GM18907 (cell line): ENCODE results near the gene TBCB.
A peak's percentile ranks its signal among the peaks of the same experiment; 100 is the strongest.
"Not testable (repeated sequence)": the region's sequence is repeated elsewhere in the genome, so short reads cannot be mapped to it uniquely, and the experiment has no call there.

ENCODE experiments used
- ATAC-seq: cut with Tn5 transposase; IDR thresholded peaks from one replicate; pipeline ENCODE4 v1.9.1; 2021; ENCODE audit warnings: mild to moderate bottlenecking, moderate library complexity; ENCODE audit not compliant: unreplicated experiment

TBCB gene

DNA sequence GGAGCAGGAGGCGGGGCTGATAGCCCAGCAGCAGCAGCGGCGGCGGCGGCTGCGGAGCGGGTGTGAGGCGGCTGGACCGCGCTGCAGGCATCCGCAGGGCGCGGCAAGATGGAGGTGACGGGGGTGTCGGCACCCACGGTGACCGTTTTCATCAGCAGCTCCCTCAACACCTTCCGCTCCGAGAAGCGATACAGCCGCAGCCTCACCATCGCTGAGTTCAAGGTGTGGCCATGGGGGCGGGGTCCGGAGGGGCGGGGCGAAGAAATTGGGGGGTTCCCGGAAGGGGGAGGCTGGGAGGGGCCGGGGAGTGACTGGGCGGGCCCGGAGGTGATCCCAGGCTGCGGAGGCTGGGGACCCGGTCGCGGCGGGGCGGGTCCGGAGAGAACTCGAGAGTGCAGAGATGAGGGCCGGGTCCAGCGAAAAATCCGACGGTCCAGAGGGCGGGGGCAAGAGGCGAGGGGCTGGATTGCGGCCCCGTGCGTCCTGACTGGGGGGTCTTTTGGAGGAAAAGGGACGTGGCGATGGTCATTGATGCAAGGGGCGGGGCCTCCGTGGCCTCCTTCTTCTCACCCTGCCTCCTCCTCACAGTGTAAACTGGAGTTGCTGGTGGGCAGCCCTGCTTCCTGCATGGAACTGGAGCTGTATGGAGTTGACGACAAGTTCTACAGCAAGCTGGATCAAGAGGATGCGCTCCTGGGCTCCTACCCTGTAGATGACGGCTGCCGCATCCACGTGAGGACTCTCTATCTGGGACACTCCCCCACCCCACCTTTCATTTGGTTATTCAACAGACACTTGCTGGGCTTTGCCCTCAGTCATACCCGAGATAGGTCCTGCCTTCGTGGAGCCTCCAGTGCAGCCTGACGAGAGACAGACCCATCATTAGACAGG, at the start of gene TBCB:
TSS of gene TBCB (plus strand) at position 16 of the 891 bp plus-strand sequence. CDS start at position 109, 93 bp downstream.
- ATAC-seq: peak; percentile 36

DNA sequence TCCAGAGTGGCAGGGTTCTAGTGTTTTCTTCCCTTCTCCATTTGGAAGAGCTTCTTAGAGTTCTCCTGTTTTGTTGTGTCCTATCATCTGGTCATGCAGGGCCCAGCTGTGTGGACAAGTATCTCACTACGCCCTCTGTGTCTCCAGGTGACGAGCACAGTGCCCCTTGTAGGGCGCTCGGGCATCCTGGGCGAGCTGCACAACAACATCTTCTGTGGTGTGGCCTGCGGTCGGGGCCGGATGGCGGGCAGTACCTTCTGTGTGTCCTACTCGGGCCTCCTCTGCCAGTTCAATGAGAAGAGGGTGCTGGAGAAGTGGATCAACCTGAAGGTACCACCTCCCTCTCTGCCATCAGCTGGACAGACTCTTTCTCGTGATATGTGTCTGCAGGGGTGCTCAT, 47.6 kb upstream of the TBCB start:
- no peak for ATAC-seq

GRCh38 chr19:36068810-36069499, 46.3 kb upstream of the TBCB start:
- not testable (repeated sequence) for ATAC-seq

- no peak for ATAC-seq
Measured at GRCh38 chr19:36072081-36072480, 43.2 kb upstream of the TBCB start.

- no peak for ATAC-seq
Measured at GRCh38 chr19:36073121-36073876, 42.0 kb upstream of the TBCB start.

DNA sequence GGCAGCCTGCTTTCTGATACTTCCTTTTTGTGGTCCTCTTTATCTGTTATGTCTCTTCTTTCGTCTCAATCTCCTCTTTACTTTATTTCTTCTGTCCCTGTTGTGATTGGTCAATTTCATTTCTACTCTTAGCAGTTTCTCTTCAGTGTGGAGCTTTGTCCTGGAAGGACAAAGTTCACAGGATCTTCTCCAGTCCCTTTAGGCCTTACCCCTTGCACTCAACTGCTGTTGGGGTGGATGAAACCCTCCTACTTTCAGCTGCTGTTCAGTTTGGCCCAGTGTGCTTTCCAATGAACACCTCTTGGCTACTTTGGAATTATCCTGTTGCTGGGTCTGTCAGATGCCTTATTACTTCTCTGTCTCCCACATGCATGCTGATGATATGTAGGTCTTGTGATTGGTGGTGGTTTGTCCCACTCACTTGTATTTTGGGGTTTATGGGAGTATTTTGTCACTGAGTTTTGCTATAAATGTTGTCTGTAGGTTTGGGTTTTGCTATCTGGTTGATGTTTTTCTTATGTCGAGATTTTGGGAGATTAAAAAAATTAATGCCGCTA, 35.8 kb upstream of the TBCB start:
- no peak for ATAC-seq

DNA sequence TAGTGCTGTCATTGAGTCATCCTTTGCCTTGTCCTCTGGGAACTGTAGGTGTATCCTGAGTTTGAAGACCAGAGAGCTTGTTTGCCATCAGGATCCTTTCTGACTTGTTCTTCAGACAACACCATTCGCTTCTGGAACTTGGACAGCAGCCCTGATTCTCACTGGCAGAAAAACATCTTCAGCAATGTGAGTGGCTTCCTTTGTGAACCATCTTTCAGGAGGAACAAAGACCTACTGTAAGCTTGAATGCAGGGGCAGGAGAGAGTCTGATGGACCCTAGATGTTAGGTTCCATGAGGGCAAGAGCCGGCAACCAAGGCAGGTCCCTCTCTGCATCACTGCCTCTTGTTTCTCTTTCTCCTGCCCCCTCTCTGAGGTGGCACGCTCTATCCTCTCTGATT, 33.9 kb upstream of the TBCB start:
- ATAC-seq: no peak

GRCh38 chr19:36081894-36082293, 33.4 kb upstream of the TBCB start:
- ATAC-seq: no peak

DNA sequence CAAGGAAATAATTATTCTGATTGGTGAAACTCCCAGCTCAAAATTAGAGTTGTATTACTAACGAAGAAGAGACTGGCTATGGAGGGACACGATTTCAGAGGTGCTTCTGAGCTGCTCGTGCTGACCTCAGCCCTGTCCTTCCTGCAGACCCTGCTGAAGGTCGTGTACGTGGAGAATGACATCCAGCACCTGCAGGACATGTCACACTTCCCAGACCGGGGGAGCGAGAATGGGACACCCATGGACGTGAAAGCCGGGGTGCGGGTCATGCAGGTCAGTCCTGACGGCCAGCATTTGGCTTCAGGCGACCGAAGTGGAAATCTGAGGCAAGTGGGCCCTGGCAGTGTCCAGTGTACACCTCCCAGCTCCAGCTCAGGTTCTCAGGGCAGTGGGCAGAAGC, 32.4 kb upstream of the TBCB start:
- ATAC-seq: no peak

DNA sequence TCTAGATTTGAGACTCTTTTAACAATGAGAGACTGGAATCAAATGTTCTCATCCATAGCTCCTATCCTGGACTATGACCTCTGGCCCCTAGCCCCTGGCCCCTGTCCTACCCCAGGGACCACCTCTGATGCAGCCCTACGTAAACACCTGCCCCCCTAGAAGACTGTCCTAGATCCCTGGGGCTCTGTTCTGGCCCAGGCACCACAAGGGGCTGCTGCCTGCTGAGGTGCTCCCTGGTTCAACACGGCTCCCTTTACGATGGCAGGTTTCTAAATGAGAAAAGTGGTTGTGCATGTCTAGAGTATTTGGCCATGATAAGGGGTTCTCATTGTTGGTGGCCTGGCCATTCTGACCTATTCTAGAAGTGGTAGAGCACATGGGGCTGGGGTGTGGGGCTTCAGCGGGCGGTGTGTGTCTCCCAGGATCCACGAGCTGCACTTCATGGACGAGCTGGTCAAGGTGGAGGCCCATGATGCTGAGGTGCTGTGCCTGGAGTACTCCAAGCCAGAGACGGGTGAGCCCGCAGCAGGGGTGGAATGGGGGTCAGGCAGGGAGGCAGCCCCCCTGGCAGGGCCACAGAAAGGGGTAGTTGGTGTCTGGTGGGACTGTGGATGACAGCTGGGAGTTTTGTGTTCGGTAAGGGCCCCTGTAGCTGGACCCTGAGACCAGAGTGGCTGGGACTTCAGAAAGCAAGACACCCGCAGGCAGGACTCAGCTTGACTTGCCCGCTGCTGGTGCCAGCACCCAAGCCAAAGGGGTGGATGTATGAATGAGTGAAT, 30.8 kb upstream of the TBCB start:
- ATAC-seq: no peak

- no peak for ATAC-seq
Measured at GRCh38 chr19:36086326-36086725, 28.9 kb upstream of the TBCB start.

GRCh38 chr19:36089847-36090246, 25.4 kb upstream of the TBCB start:
- no peak for ATAC-seq

- no peak for ATAC-seq
Measured at GRCh38 chr19:36090910-36091695, 24.2 kb upstream of the TBCB start.

DNA sequence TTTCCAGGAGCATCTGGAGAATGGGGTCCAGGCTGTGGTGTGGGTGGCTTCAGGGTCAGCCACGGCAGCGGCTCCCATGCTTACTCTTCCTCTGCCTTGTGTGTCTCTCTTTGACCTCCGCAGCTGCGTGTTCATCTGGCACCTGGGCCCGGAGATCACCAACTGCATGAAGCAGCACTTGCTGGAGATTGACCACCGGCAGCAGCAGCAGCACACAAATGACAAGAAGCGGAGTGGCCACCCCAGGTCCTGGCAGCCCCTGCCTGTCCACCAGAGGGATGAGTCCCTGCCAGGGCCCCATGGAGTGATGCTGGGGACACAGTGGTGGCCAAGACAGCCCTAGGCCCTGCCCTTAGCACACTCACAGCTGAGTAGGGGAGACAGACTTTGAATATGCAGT, 22.7 kb upstream of the TBCB start:
- no peak for ATAC-seq

GRCh38 chr19:36093146-36093662, 22.1 kb upstream of the TBCB start:
- ATAC-seq: no peak

GRCh38 chr19:36093687-36094086, 21.6 kb upstream of the TBCB start:
- no peak for ATAC-seq

GRCh38 chr19:36097036-36097435, 18.2 kb upstream of the TBCB start:
- ATAC-seq: no peak

DNA sequence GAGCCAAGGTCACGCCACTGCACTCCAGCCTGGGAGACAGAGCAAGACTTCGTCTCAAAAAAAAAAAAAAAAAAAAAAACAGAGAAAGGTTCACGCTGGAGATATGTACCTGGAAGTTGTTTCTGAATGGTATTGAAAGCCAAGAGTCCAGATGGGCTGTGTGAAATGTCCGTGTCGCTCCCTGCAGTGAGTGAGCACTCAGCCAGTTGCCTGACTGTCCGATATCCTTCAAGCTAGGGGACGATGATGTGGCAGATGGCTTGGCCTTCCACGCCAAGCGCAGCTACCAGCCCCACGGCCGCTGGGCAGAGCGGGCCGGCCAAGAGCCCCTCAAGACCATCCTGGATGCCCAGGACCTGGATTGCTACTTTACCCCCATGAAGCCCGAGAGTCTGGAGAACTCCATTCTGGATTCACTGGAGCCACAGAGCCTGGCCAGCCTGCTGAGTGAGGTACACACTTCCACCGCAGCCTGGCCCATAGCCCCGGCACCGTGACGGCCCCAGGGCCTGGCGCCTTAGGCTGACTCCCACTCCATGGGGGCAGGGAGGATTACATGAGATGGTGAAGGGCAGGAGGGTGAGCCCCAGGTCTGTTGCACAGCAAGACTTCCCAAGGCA, 16.0 kb upstream of the TBCB start:
- no peak for ATAC-seq

GRCh38 chr19:36100476-36100875, 14.8 kb upstream of the TBCB start:
- ATAC-seq: no peak
